Measurements from ENCODE around the gene H1-8.

The H1-8 gene

DNA sequence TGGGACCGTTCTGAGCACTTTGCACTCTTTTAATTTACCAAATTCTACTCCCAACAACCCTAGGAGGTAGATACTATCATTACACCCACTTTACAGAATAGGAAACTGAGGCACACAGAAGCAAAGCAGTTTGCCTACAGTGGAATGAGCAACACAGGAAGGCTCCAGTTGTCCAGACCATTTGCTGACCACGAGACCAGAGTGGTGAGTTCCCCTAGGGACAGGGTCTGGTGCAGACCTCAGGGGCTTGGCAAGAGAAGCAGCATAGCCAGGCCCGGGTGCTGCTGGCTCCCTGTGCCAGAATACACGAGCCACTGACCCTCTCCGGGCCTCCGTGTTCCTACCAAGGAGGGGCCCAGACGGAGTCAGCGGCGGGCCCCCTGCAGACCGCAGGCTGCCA is 37.0 kb downstream of the H1-8 start:
- no peak for TF ChIP-seq SNAI2 (CRISPR knock-in tag; IDR thresholded peaks at IDR 0.05)
- no peak for TF ChIP-seq ZC3H10 (CRISPR knock-in tag; IDR thresholded peaks at IDR 0.05)
- TF ChIP-seq OSR1 (CRISPR knock-in tag; IDR thresholded peaks at IDR 0.05): no peak
- no peak for TF ChIP-seq PPARA (CRISPR knock-in tag; IDR thresholded peaks at IDR 0.05; ENCODE audit: borderline replicate concordance)
- no peak for TF ChIP-seq ZNF8 (CRISPR knock-in tag; IDR thresholded peaks at IDR 0.05)
- no peak for ATAC-seq

- TF ChIP-seq ZNF8 (CRISPR knock-in tag; IDR thresholded peaks at IDR 0.05) (no peak), ISL1 (CRISPR knock-in tag; IDR thresholded peaks at IDR 0.05) (no peak), SNAI2 (CRISPR knock-in tag; IDR thresholded peaks at IDR 0.05) (no peak), CSDC2 (CRISPR knock-in tag; IDR thresholded peaks at IDR 0.05) (no peak), TOX (CRISPR knock-in tag; IDR thresholded peaks at IDR 0.05; ENCODE audit: borderline replicate concordance) (no peak)
- TF ChIP-seq, protein P1, sequence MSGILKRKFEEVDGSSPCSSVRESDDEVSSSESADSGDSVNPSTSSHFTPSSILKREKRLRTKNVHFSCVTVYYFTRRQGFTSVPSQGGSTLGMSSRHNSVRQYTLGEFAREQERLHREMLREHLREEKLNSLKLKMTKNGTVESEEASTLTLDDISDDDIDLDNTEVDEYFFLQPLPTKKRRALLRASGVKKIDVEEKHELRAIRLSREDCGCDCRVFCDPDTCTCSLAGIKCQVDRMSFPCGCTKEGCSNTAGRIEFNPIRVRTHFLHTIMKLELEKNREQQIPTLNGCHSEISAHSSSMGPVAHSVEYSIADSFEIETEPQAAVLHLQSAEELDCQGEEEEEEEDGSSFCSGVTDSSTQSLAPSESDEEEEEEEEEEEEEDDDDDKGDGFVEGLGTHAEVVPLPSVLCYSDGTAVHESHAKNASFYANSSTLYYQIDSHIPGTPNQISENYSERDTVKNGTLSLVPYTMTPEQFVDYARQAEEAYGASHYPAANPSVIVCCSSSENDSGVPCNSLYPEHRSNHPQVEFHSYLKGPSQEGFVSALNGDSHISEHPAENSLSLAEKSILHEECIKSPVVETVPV (CRISPR knock-in tag; IDR thresholded peaks at IDR 0.05): no peak
- ATAC-seq: no peak
Measured at GRCh38 chr3:129581623-129582022, 38.6 kb downstream of the H1-8 start.

- TF ChIP-seq, protein P2, sequence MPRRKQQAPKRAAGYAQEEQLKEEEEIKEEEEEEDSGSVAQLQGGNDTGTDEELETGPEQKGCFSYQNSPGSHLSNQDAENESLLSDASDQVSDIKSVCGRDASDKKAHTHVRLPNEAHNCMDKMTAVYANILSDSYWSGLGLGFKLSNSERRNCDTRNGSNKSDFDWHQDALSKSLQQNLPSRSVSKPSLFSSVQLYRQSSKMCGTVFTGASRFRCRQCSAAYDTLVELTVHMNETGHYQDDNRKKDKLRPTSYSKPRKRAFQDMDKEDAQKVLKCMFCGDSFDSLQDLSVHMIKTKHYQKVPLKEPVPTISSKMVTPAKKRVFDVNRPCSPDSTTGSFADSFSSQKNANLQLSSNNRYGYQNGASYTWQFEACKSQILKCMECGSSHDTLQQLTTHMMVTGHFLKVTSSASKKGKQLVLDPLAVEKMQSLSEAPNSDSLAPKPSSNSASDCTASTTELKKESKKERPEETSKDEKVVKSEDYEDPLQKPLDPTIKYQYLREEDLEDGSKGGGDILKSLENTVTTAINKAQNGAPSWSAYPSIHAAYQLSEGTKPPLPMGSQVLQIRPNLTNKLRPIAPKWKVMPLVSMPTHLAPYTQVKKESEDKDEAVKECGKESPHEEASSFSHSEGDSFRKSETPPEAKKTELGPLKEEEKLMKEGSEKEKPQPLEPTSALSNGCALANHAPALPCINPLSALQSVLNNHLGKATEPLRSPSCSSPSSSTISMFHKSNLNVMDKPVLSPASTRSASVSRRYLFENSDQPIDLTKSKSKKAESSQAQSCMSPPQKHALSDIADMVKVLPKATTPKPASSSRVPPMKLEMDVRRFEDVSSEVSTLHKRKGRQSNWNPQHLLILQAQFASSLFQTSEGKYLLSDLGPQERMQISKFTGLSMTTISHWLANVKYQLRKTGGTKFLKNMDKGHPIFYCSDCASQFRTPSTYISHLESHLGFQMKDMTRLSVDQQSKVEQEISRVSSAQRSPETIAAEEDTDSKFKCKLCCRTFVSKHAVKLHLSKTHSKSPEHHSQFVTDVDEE (CRISPR knock-in tag; IDR thresholded peaks at IDR 0.05): no peak
- TF ChIP-seq, protein P3, sequence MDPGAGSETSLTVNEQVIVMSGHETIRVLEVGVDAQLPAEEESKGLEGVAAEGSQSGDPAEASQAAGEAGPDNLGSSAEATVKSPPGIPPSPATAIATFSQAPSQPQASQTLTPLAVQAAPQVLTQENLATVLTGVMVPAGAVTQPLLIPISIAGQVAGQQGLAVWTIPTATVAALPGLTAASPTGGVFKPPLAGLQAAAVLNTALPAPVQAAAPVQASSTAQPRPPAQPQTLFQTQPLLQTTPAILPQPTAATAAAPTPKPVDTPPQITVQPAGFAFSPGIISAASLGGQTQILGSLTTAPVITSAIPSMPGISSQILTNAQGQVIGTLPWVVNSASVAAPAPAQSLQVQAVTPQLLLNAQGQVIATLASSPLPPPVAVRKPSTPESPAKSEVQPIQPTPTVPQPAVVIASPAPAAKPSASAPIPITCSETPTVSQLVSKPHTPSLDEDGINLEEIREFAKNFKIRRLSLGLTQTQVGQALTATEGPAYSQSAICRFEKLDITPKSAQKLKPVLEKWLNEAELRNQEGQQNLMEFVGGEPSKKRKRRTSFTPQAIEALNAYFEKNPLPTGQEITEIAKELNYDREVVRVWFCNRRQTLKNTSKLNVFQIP (CRISPR knock-in tag; IDR thresholded peaks at IDR 0.05; ENCODE audit: borderline replicate concordance, low read depth): no peak
- TF ChIP-seq OSR1 (CRISPR knock-in tag; IDR thresholded peaks at IDR 0.05) (no peak), ZNF70 (CRISPR knock-in tag; IDR thresholded peaks at IDR 0.05) (no peak), ZFP30 (CRISPR knock-in tag; IDR thresholded peaks at IDR 0.05) (no peak), ISL1 (CRISPR knock-in tag; IDR thresholded peaks at IDR 0.05) (no peak), BACH2 (CRISPR knock-in tag; IDR thresholded peaks at IDR 0.05; ENCODE audit: borderline replicate concordance) (no peak), CSDC2 (CRISPR knock-in tag; IDR thresholded peaks at IDR 0.05) (no peak), ZNF565 (CRISPR knock-in tag; conservative IDR thresholded peaks at IDR 0.05; ENCODE audit: low read depth) (no peak), RARB (CRISPR knock-in tag; IDR thresholded peaks at IDR 0.05) (no peak), PPARA (CRISPR knock-in tag; IDR thresholded peaks at IDR 0.05; ENCODE audit: borderline replicate concordance) (no peak), ZFP3 (CRISPR knock-in tag; IDR thresholded peaks at IDR 0.05) (no peak), ZC3H10 (CRISPR knock-in tag; IDR thresholded peaks at IDR 0.05) (no peak)
- TF ChIP-seq, protein P1 (CRISPR knock-in tag; IDR thresholded peaks at IDR 0.05): no peak
- no peak for ATAC-seq
Measured at GRCh38 chr3:129582799-129583198, 39.8 kb downstream of the H1-8 start.

- ATAC-seq: no peak
- TF ChIP-seq ZNF565 (CRISPR knock-in tag; conservative IDR thresholded peaks at IDR 0.05; ENCODE audit: low read depth) (no peak), CSDC2 (CRISPR knock-in tag; IDR thresholded peaks at IDR 0.05) (no peak), ESRRG (CRISPR knock-in tag; IDR thresholded peaks at IDR 0.05) (no peak), ZC3H10 (CRISPR knock-in tag; IDR thresholded peaks at IDR 0.05) (no peak), ZFP3 (CRISPR knock-in tag; IDR thresholded peaks at IDR 0.05) (no peak), ZNF70 (CRISPR knock-in tag; IDR thresholded peaks at IDR 0.05) (no peak), PATZ1 (CRISPR knock-in tag; IDR thresholded peaks at IDR 0.05; ENCODE audit: borderline replicate concordance) (no peak), PPARA (CRISPR knock-in tag; IDR thresholded peaks at IDR 0.05; ENCODE audit: borderline replicate concordance) (no peak)
- TF ChIP-seq, protein P4, sequence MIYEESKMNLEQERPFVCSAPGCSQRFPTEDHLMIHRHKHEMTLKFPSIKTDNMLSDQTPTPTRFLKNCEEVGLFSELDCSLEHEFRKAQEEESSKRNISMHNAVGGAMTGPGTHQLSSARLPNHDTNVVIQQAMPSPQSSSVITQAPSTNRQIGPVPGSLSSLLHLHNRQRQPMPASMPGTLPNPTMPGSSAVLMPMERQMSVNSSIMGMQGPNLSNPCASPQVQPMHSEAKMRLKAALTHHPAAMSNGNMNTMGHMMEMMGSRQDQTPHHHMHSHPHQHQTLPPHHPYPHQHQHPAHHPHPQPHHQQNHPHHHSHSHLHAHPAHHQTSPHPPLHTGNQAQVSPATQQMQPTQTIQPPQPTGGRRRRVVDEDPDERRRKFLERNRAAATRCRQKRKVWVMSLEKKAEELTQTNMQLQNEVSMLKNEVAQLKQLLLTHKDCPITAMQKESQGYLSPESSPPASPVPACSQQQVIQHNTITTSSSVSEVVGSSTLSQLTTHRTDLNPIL (CRISPR knock-in tag; IDR thresholded peaks at IDR 0.05; ENCODE audit: low read depth): no peak
- TF ChIP-seq, protein P2 (CRISPR knock-in tag; IDR thresholded peaks at IDR 0.05): no peak
- TF ChIP-seq, protein P1 (CRISPR knock-in tag; IDR thresholded peaks at IDR 0.05): no peak
Measured at GRCh38 chr3:129583289-129583688, 40.3 kb downstream of the H1-8 start.
